Measurements from ENCODE around the gene DGKI.

The DGKI gene

DNA sequence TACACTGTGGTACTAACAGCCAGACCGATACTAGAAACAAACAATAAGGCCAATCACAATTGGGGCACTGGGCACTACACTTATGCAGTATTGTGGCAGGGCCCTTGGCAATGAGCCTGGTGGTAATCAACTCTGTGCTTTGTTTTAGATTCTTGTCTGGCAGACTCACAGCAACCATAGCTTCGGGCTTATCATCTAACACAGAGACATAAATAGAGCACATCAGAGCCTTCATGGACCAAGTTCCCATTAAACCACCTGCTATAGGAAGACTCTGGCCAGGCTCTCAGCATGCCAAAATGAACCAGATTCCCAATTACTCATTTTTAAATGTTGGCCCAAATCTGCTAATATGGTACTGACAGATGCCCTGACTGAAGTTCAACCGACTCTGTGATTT lies 218.6 kb downstream of the DGKI start:
- TF ChIP-seq, protein P1, sequence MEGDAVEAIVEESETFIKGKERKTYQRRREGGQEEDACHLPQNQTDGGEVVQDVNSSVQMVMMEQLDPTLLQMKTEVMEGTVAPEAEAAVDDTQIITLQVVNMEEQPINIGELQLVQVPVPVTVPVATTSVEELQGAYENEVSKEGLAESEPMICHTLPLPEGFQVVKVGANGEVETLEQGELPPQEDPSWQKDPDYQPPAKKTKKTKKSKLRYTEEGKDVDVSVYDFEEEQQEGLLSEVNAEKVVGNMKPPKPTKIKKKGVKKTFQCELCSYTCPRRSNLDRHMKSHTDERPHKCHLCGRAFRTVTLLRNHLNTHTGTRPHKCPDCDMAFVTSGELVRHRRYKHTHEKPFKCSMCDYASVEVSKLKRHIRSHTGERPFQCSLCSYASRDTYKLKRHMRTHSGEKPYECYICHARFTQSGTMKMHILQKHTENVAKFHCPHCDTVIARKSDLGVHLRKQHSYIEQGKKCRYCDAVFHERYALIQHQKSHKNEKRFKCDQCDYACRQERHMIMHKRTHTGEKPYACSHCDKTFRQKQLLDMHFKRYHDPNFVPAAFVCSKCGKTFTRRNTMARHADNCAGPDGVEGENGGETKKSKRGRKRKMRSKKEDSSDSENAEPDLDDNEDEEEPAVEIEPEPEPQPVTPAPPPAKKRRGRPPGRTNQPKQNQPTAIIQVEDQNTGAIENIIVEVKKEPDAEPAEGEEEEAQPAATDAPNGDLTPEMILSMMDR (IDR thresholded peaks at IDR 0.05; ENCODE audit: borderline replicate concordance, control extremely low read depth, extremely low read depth, insufficient read depth, missing control alignments): no peak
- in situ Hi-C loops (cut with MboI; ENCODE audit: low sequenced_read_pairs, unreplicated experiment): no loop called here
- DNase-seq (ENCODE audit: low spot score): no peak

DNA sequence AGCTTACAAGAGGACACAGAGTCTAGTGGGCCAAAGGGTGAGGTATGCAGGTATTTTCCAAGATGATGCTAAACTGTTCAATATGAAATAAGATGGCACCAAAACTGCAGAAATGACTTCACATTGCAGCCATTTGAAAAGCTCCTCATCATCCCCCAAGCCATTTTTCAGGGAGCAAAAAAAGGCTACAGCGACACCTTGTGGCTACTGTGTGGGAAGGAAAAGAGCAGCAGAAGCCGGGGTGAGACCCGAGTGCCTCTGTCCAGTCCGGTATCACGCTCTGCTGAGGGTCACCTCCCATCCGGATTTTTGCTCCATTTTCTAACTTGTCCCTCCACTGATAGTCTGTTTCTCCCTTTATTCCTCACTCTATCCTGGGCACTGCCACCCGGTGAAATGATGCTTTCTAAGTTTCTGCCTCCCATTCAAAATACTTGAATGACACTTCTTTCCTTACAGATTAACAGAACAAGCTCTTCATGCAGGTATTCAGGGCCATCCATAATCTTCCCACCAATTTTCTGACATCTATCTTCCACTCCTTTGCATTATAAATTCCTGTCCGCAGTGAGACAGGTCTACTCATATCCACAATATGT lies 220.2 kb downstream of the DGKI start:
- TF ChIP-seq, protein P1 (IDR thresholded peaks at IDR 0.05; ENCODE audit: borderline replicate concordance, control extremely low read depth, extremely low read depth, insufficient read depth, missing control alignments): peak; percentile 60
- in situ Hi-C loops (cut with MboI; ENCODE audit: low sequenced_read_pairs, unreplicated experiment): no loop called here
- peak; percentile 45 for DNase-seq (ENCODE audit: low spot score)

DNA sequence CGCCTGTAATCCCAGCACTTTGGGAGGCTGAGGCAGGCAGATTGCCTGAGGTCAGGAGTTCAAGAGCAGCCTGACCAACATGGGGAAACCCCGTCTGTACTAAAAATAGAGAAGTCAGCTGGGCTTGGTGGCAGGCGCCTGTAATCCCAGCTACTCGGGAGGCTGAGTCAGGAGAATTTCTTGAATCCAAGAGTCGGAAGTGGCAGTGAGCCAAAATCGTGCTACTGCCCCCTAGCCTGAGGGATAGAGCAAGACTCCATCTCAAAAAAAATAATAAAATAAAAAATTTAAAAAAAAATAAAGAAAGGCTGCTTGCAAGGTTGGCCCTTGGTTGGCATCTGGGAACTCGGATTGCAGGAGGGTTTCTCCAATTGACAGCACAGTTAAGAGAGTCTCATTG lies 221.6 kb downstream of the DGKI start:
- TF ChIP-seq, protein P1 (IDR thresholded peaks at IDR 0.05; ENCODE audit: borderline replicate concordance, control extremely low read depth, extremely low read depth, insufficient read depth, missing control alignments): no peak
- in situ Hi-C loops (cut with MboI; ENCODE audit: low sequenced_read_pairs, unreplicated experiment): no loop called here
- DNase-seq (ENCODE audit: low spot score): no peak

DNA sequence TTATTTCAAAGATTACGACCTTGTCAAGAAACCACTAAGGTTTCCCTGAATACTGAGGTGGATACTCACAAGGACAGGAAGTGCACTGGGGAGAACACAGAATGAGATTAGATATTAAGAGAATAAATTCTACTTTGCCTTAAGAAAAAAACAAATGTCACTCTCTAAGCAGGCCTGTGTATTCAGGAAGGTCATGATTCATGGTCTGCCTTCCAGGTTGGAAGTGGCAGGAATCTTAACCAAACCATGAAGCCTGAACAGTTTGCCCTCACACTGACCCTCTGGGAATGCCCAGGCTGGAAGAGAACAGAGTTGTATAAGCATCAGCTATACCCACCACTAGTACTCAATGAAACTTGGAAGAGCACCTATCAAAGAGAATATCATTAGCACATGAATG lies 227.6 kb downstream of the DGKI start:
- TF ChIP-seq, protein P1 (IDR thresholded peaks at IDR 0.05; ENCODE audit: borderline replicate concordance, control extremely low read depth, extremely low read depth, insufficient read depth, missing control alignments): no peak
- no peak for DNase-seq (ENCODE audit: low spot score)
- in situ Hi-C loops (cut with MboI; ENCODE audit: low sequenced_read_pairs, unreplicated experiment): no loop called here

DNA sequence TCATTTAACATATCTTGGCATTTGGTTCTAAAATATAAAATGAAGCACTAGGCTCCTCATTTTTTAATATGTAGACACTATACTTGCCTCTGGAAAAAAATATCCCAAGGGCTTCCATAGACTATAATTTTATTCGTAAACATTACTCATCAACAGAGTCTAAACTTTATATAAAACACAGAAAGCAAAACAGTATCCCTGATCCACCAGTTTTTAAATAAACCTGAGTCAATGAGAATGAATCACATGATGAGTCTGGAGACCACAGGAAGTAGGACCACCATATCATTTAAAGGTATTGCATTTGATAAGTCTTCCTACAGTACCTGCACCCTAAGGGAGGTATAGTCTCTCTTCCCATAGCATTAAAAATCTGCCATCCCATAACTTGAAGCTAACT lies 228.0 kb downstream of the DGKI start:
- in situ Hi-C loops (cut with MboI; ENCODE audit: low sequenced_read_pairs, unreplicated experiment): no loop called here
- TF ChIP-seq, protein P1 (IDR thresholded peaks at IDR 0.05; ENCODE audit: borderline replicate concordance, control extremely low read depth, extremely low read depth, insufficient read depth, missing control alignments): no peak
- no peak for DNase-seq (ENCODE audit: low spot score)

DNA sequence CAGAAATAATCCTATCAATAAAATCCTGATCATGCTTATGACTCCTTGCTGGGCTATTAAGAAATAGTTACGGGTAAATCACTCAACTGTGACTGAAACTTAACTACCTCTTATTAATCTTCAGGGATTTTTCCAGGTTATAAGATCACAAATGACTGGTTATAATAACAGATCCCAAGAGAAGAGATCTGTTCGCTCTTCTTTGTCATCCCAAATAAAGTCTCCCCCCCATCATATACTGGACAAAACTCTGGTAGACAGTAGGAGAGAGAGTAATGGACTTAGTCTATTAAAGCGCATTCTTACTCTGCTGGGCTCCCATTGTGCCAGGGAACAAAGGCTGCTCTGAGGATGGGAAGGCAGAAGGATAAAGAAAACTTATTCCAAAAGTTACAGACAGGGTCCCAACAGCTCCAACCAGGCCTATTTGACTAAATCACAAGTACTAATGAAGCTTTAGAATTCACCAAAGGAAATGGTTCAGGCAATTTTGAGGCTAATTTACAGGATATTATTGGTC lies 233.7 kb downstream of the DGKI start:
- in situ Hi-C loops (cut with MboI; ENCODE audit: low sequenced_read_pairs, unreplicated experiment): no loop called here
- TF ChIP-seq, protein P1 (IDR thresholded peaks at IDR 0.05; ENCODE audit: borderline replicate concordance, control extremely low read depth, extremely low read depth, insufficient read depth, missing control alignments): no peak

More for the DNA sequence above, 233.7 kb downstream of the DGKI start:
- no peak for DNase-seq (ENCODE audit: low spot score)

Data from GM13976 (cell line).